GM08714 (cell line): ENCODE measurements around the gene DSE.
"Not testable (repeated sequence)": the region's sequence is repeated elsewhere in the genome, so short reads cannot be mapped to it uniquely, and the experiment has no call there.

Experiments
- H3K4me3 ChIP-seq: fragments of 200-500 bp; sonication (Bioruptor generic); 2 replicates; pipeline ENCODE4 v1.5.1; 2014; ENCODE audit warnings: mild to moderate bottlenecking, low read length, inconsistent platforms
- ZNF274 ChIP-seq: IDR thresholded peaks from 2 replicates; pipeline ENCODE4 v1.6.1; 2012; ENCODE audit warnings: mild to moderate bottlenecking, low read depth, low read length

The DSE gene

GRCh38 chr6:116370760-116371119 is at the start of gene DSE:
TSS of gene DSE (plus strand) at chr6:116370947. CDS start at chr6:116399251, 28,304 bp downstream.
- H3K4me3 ChIP-seq, result peak within 1 kb of the TSS; percentile 72
- TF ChIP-seq ZNF274, result no peak

- H3K4me3 ChIP-seq, result not testable (repeated sequence)
Measured at GRCh38 chr6:116321933-116322332, 48.8 kb upstream of the DSE start.

GRCh38 chr6:116323863-116324262 is 46.9 kb upstream of the DSE start:
- H3K4me3 ChIP-seq, result no peak overlapping the region
- TF ChIP-seq ZNF274, result no peak

- H3K4me3 ChIP-seq, result not testable (repeated sequence)
Measured at GRCh38 chr6:116325634-116326132, 45.1 kb upstream of the DSE start.

GRCh38 chr6:116326181-116326671 is 44.5 kb upstream of the DSE start:
- no peak for TF ChIP-seq ZNF274
- H3K4me3 ChIP-seq, result no peak overlapping the region

GRCh38 chr6:116326996-116327395 is 43.8 kb upstream of the DSE start:
- TF ChIP-seq ZNF274, result no peak

GRCh38 chr6:116327803-116328527 is 42.8 kb upstream of the DSE start:
- no peak for TF ChIP-seq ZNF274
- H3K4me3 ChIP-seq, result no peak overlapping the region

More at GRCh38 chr6:116326996-116327395, 43.8 kb upstream of the DSE start:
- no peak overlapping the region for H3K4me3 ChIP-seq

- no peak overlapping the region for H3K4me3 ChIP-seq
- TF ChIP-seq ZNF274, result no peak
Measured at GRCh38 chr6:116328528-116328903, 42.2 kb upstream of the DSE start.

GRCh38 chr6:116329156-116329555 is 41.6 kb upstream of the DSE start:
- TF ChIP-seq ZNF274, result no peak
- H3K4me3 ChIP-seq, result no peak overlapping the region

GRCh38 chr6:116330511-116330910 is 40.2 kb upstream of the DSE start:
- TF ChIP-seq ZNF274, result no peak
- no peak overlapping the region for H3K4me3 ChIP-seq

GRCh38 chr6:116332096-116332495 is 38.7 kb upstream of the DSE start:
- no peak for TF ChIP-seq ZNF274
- no peak overlapping the region for H3K4me3 ChIP-seq

GRCh38 chr6:116334638-116335409 is 35.9 kb upstream of the DSE start:
- not testable (repeated sequence) for H3K4me3 ChIP-seq

- H3K4me3 ChIP-seq, result no peak overlapping the region
- no peak for TF ChIP-seq ZNF274
Measured at GRCh38 chr6:116335612-116336215, 35.0 kb upstream of the DSE start.

GRCh38 chr6:116338943-116339342 is 31.8 kb upstream of the DSE start:
- H3K4me3 ChIP-seq, result no peak overlapping the region
- TF ChIP-seq ZNF274, result no peak

GRCh38 chr6:116340625-116341024 is 30.1 kb upstream of the DSE start:
- not testable (repeated sequence) for H3K4me3 ChIP-seq
